ENCODE data around the gene RRP8. TPM values are rescaled to one million over a fixed set of nuclear protein-coding genes. Genes with fewer than 3 reads are reported as not detected.

The RRP8 gene
- total and polyA plus RNA-seq, 10 of the 15 experiments (the other 5 are each of a cell fraction or from before 2014, with no cell fraction given): 4.7 to 51.2 (median 23.9) TPM

DNA sequence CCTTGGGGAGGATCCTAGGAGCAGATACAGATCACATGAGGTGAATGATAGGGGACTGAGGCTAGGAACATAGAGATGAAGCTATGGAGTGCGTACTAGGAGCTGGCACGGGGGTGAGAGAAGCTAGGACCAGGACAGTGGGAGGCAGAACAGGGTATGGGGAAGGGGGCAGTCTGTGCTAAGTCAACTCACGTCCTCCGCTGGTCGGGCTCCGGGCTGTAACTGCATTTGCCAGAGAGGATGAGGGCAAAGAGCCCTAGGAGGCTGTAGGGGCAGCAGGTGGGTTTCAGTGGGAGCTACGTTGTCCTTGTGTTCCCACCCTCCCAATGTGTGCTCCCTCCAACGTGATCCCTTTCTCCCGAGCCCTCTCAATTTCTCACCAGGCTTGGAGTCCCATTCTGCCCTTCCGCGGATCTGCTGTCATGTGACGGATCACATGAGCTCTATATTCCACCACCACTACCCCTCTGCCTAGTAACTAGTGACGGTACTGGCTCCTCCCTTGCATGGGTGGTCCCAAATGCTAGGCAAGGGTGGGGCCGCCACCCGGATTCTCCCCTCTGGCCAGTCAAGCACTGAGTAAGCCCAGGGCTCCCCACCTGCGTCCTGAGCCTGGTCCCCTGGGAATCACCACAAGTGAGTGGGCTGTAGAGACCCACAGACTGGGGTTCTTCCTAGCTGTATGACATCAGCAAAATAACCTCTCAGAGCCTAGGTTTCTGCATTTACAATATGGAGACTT, 15.8 kb upstream of the RRP8 start, which contains the start of gene TPP1 (continued):
- TF ChIP-seq, protein P1, sequence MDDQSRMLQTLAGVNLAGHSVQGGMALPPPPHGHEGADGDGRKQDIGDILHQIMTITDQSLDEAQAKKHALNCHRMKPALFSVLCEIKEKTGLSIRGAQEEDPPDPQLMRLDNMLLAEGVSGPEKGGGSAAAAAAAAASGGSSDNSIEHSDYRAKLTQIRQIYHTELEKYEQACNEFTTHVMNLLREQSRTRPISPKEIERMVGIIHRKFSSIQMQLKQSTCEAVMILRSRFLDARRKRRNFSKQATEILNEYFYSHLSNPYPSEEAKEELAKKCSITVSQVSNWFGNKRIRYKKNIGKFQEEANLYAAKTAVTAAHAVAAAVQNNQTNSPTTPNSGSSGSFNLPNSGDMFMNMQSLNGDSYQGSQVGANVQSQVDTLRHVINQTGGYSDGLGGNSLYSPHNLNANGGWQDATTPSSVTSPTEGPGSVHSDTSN (IDR thresholded peaks at IDR 0.05; ENCODE audit: insufficient replicate concordance, low read depth, low read length): no peak
- TF ChIP-seq ZNF217 (IDR thresholded peaks at IDR 0.05): no peak
- TF ChIP-seq TARDBP (IDR thresholded peaks at IDR 0.05; ENCODE audit: borderline replicate concordance): no peak
- TF ChIP-seq ASH2L (IDR thresholded peaks at IDR 0.05; ENCODE audit: borderline replicate concordance, low read depth): no peak
- TF ChIP-seq POU2F2 (IDR thresholded peaks at IDR 0.05; ENCODE audit: borderline replicate concordance, low read depth, low read length): peak; percentile 53; the same call in 1 of the 3 replicates
- peak; percentile 31; the same call in 1 of the 2 replicates for TF ChIP-seq MTA2 (IDR thresholded peaks at IDR 0.05; ENCODE audit: low read depth)
- TF ChIP-seq, protein P2, sequence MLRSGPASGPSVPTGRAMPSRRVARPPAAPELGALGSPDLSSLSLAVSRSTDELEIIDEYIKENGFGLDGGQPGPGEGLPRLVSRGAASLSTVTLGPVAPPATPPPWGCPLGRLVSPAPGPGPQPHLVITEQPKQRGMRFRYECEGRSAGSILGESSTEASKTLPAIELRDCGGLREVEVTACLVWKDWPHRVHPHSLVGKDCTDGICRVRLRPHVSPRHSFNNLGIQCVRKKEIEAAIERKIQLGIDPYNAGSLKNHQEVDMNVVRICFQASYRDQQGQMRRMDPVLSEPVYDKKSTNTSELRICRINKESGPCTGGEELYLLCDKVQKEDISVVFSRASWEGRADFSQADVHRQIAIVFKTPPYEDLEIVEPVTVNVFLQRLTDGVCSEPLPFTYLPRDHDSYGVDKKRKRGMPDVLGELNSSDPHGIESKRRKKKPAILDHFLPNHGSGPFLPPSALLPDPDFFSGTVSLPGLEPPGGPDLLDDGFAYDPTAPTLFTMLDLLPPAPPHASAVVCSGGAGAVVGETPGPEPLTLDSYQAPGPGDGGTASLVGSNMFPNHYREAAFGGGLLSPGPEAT (IDR thresholded peaks at IDR 0.05; ENCODE audit: low read depth): peak; percentile 93
- no peak for TF ChIP-seq GATAD2B (conservative IDR thresholded peaks at IDR 0.05; ENCODE audit: low read depth)
- TF ChIP-seq POLR2AphosphoS2 (IDR thresholded peaks at IDR 0.05; ENCODE audit: low read depth, low read length): peak; percentile 84
- no peak for TF ChIP-seq SUZ12 (IDR thresholded peaks at IDR 0.05; ENCODE audit: unreplicated experiment)
- TF ChIP-seq MTA3 (IDR thresholded peaks at IDR 0.05; ENCODE audit: borderline replicate concordance, low read length): no peak
- no peak for TF ChIP-seq IRF5 (IDR thresholded peaks at IDR 0.05; ENCODE audit: borderline replicate concordance)
- TF ChIP-seq BMI1 (IDR thresholded peaks at IDR 0.05; ENCODE audit: borderline replicate concordance): no peak
- peak; percentile 98 for TF ChIP-seq MEF2B (IDR thresholded peaks at IDR 0.05; ENCODE audit: partially characterized antibody, poor library complexity, severe bottlenecking)
- TF ChIP-seq SREBF2 (IDR thresholded peaks at IDR 0.05; ENCODE audit: low read length): no peak; the same call in 1 of the 2 replicates
- TF ChIP-seq RB1 (IDR thresholded peaks at IDR 0.05; ENCODE audit: borderline replicate concordance): no peak
- no peak for TF ChIP-seq CHD4 (IDR thresholded peaks at IDR 0.05)
- peak; percentile 64; the same call in 1 of the 2 replicates for TF ChIP-seq TBL1XR1 (IDR thresholded peaks at IDR 0.05; ENCODE audit: low read depth, low read length)
- TF ChIP-seq, protein P3, sequence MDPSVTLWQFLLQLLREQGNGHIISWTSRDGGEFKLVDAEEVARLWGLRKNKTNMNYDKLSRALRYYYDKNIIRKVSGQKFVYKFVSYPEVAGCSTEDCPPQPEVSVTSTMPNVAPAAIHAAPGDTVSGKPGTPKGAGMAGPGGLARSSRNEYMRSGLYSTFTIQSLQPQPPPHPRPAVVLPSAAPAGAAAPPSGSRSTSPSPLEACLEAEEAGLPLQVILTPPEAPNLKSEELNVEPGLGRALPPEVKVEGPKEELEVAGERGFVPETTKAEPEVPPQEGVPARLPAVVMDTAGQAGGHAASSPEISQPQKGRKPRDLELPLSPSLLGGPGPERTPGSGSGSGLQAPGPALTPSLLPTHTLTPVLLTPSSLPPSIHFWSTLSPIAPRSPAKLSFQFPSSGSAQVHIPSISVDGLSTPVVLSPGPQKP (IDR thresholded peaks at IDR 0.05; ENCODE audit: low read depth, low read length): peak; percentile 66; the same call in 1 of the 2 replicates
- TF ChIP-seq HDGF (IDR thresholded peaks at IDR 0.05): no peak; the same call in 1 of the 2 replicates
- TF ChIP-seq, protein P4, sequence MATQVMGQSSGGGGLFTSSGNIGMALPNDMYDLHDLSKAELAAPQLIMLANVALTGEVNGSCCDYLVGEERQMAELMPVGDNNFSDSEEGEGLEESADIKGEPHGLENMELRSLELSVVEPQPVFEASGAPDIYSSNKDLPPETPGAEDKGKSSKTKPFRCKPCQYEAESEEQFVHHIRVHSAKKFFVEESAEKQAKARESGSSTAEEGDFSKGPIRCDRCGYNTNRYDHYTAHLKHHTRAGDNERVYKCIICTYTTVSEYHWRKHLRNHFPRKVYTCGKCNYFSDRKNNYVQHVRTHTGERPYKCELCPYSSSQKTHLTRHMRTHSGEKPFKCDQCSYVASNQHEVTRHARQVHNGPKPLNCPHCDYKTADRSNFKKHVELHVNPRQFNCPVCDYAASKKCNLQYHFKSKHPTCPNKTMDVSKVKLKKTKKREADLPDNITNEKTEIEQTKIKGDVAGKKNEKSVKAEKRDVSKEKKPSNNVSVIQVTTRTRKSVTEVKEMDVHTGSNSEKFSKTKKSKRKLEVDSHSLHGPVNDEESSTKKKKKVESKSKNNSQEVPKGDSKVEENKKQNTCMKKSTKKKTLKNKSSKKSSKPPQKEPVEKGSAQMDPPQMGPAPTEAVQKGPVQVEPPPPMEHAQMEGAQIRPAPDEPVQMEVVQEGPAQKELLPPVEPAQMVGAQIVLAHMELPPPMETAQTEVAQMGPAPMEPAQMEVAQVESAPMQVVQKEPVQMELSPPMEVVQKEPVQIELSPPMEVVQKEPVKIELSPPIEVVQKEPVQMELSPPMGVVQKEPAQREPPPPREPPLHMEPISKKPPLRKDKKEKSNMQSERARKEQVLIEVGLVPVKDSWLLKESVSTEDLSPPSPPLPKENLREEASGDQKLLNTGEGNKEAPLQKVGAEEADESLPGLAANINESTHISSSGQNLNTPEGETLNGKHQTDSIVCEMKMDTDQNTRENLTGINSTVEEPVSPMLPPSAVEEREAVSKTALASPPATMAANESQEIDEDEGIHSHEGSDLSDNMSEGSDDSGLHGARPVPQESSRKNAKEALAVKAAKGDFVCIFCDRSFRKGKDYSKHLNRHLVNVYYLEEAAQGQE (IDR thresholded peaks at IDR 0.05; ENCODE audit: low read depth, low read length): no peak
- TF ChIP-seq RAD51 (IDR thresholded peaks at IDR 0.05): peak; percentile 100

All from GM12878 (cell line).